ENCODE measurements around the gene SETD4.

- TF ChIP-seq YY1 (IDR thresholded peaks at IDR 0.05; ENCODE audit: insufficient read depth, insufficient read length), result no peak
- TF ChIP-seq ZNF274 (IDR thresholded peaks at IDR 0.05; ENCODE audit: low read depth, low read length), result no peak
- no peak for TF ChIP-seq SUZ12 (IDR thresholded peaks at IDR 0.05; ENCODE audit: extremely low read depth, insufficient read depth, insufficient read length)
Observed at GRCh38 chr21:35993875-35994490, 66.3 kb downstream of the SETD4 start.

Data from NT2/D1 (cell line).